Right lobe of liver (tissue), 6 donors: Measurements from ENCODE around the gene JCAD. TPM values are rescaled to one million over a fixed set of nuclear protein-coding genes. Genes with fewer than 3 reads are reported as not detected.

Experiments used
- ATAC-seq, 4 donors: fragments of 200-7000 bp; cut with Tn5 transposase; one replicate each; pipeline ENCODE4 v1.9.1; 2020; ENCODE audit warnings: mild to moderate bottlenecking in 4 of 4, moderate library complexity in 4 of 4
- DNase-seq, 3 donors: peaks; one replicate each; pipeline ENCODE4 v3.0.0-alpha.2; 2020
- H3K27ac ChIP-seq, 3 donors: fragments of 200-600 bp; one replicate each; pipeline ENCODE4 v1.8.0; 2022
- H3K27me3 ChIP-seq, 2 donors: fragments of 200-600 bp; one replicate each; pipeline ENCODE4 v1.8.0; 2022
- H3K36me3 ChIP-seq, 4 donors: fragments of 200-600 bp; sonication (generic) in 1 of 4; one replicate each; pipeline versions ENCODE4 v1.5.1 to v1.8.0; 2017 to 2022; ENCODE audit warnings: control low read depth in 1 of 4
- H3K4me1 ChIP-seq, 4 donors: fragments of 200-600 bp; sonication (generic) in 1 of 4; one replicate each; pipeline versions ENCODE4 v1.5.1 to v1.8.0; 2017 to 2022; ENCODE audit warnings: control low read depth in 1 of 4
- H3K4me3 ChIP-seq, 3 donors: fragments of 200-600 bp; one replicate each; pipeline ENCODE4 v1.8.0; 2022
- H3K9me3 ChIP-seq, 4 donors: fragments of 200-600 bp; sonication (generic) in 1 of 4; one replicate each; pipeline versions ENCODE4 v1.5.1 to v1.8.0; 2017 to 2022; ENCODE audit warnings: control low read depth in 1 of 4
- CTCF ChIP-seq, 4 donors: fragments of 200-600 bp in 3 of 4; fragments of 450-650 bp in 1 of 4; IDR thresholded peaks; one replicate each; pipeline versions ENCODE4 v1.5.1 to v1.8.0; 2016 to 2022; ENCODE audit warnings: antibody characterized with exemption in 4 of 4, mild to moderate bottlenecking in 2 of 4
- POLR2A ChIP-seq: fragments of 450-650 bp; IDR thresholded peaks from one replicate; pipeline ENCODE4 v1.6.1; 2017; ENCODE audit warnings: antibody characterized with exemption, mild to moderate bottlenecking
- WGBS: methylation state at CpG from one replicate; pipeline ENCODE4 v1.1.6; 2018; ENCODE audit warnings: low coverage, low lambda C conversion rate; ENCODE audit not compliant: insufficient coverage; ENCODE audit errors: missing lambda C conversion rate; 5-methylcytosine and 5-hydroxymethylcytosine counted together
- intact Hi-C, 2 donors: fragments of 100-400 bp; cut with DNase I; formaldehyde crosslinking; loops; one replicate each; pipeline versions ENCODE4 v1.11.2 to v1.14.1; 2022
- total RNA-seq, 6 experiments: library from RNA; depleted of rRNA in 2 of 6; stranded (reverse); fragments of >200 nt in 2 of 6; fragmentation: NEBNext Ultra II Directional in 3 of 6; extraction: Animal tissue kit (Norgen Biotek cat#: 25700) in 3 of 6; gene quantifications; one replicate each; pipeline versions ENCODE4 v1.1.0 to v1.2.4, GENCODE V29; 2016 to 2023
- donor health status: DM: no; HTN: yes; CAD: no.
- donor health status: DM: no; HTN: no; CAD: no.
- donor health status: DM: no; HTN: no; CAD: no.
- donor health status: DM: no; HTN: yes; CAD: no.
- donor health status: DM: no; HTN: yes; CAD: no.

The JCAD gene
- total RNA-seq, 6 experiments from 2014 or later = 1.4 to 3.7 (median 2.0) TPM

GRCh38 chr10:30099101-30099500 lies 39.7 kb upstream of the JCAD start:
- TF ChIP-seq CTCF (IDR thresholded peaks at IDR 0.05) (no peak), POLR2A (no peak)
- WGBS = 48% methylated on average over 1 of the region's 1 CpG
- DNase-seq = no peak

GRCh38 chr10:30098629-30099028 lies 39.2 kb upstream of the JCAD start:
- TF ChIP-seq POLR2A (no peak), CTCF (IDR thresholded peaks at IDR 0.05) (no peak)
- H3K4me3 ChIP-seq = no peak overlapping the region
- intact Hi-C loops = no loop called here
- no peak overlapping the region for H3K27ac ChIP-seq
- WGBS = 33% methylated on average over 3 of the region's 3 CpGs
- no peaks in the 10 kb centered on the region for H3K36me3 ChIP-seq
- DNase-seq (no peak), ATAC-seq (no peak)
- H3K4me1 ChIP-seq = no peaks in the 10 kb centered on the region
- no peaks in the 10 kb centered on the region for H3K9me3 ChIP-seq
- no peaks in the 10 kb centered on the region for H3K27me3 ChIP-seq

More at GRCh38 chr10:30099101-30099500, 39.7 kb upstream of the JCAD start:
- no peak overlapping the region for H3K4me3 ChIP-seq
- H3K36me3 ChIP-seq = no peaks in the 10 kb centered on the region
- no peaks in the 10 kb centered on the region for H3K27me3 ChIP-seq
- no peaks in the 10 kb centered on the region for H3K9me3 ChIP-seq
- no peak overlapping the region for H3K27ac ChIP-seq
- no peak for ATAC-seq
- no peaks in the 10 kb centered on the region for H3K4me1 ChIP-seq
- intact Hi-C loops = no loop called here

GRCh38 chr10:30096564-30096963 lies 37.2 kb upstream of the JCAD start:
- H3K4me3 ChIP-seq = no peak overlapping the region
- TF ChIP-seq POLR2A = no peak
- TF ChIP-seq CTCF (IDR thresholded peaks at IDR 0.05) = no peak
- ATAC-seq (no peak), DNase-seq (no peak)
- H3K27ac ChIP-seq = no peak overlapping the region
- H3K36me3 ChIP-seq = no peaks in the 10 kb centered on the region
- H3K9me3 ChIP-seq = no peaks in the 10 kb centered on the region
- WGBS = 55% methylated on average over 4 of the region's 4 CpGs
- intact Hi-C loops = no loop called here
- no peaks in the 10 kb centered on the region for H3K4me1 ChIP-seq
- H3K27me3 ChIP-seq = no peaks in the 10 kb centered on the region

GRCh38 chr10:30095631-30096422 lies 36.4 kb upstream of the JCAD start:
- Histone ChIP-seq H3K27me3 (no peaks in the 10 kb centered on the region), H3K4me1 (no peaks in the 10 kb centered on the region), H3K27ac (no peak overlapping the region), H3K4me3 (no peak overlapping the region), H3K36me3 (no peaks in the 10 kb centered on the region), H3K9me3 (no peaks in the 10 kb centered on the region)
- WGBS = 59% methylated on average over 4 of the region's 6 CpGs
- intact Hi-C loops = no loop called here
- TF ChIP-seq CTCF (IDR thresholded peaks at IDR 0.05) (no peak), POLR2A (no peak)
- DNase-seq = no peak
- ATAC-seq = no peak
